GM19035 (cell line): ENCODE results near the gene ZMYND11.
"Not testable (repeated sequence)": the region's sequence is repeated elsewhere in the genome, so short reads cannot be mapped to it uniquely, and the experiment has no call there.

Experiments
- ATAC-seq: cut with Tn5 transposase; IDR thresholded peaks from one replicate; pipeline ENCODE4 v1.9.1; 2021; ENCODE audit not compliant: unreplicated experiment

Gene ZMYND11

GRCh38 chr10:241966-242643, 106.8 kb downstream of the ZMYND11 start:
- no peak for ATAC-seq

- no peak for ATAC-seq
These were observed 109.0 kb downstream of the ZMYND11 start for GRCh38 chr10:244227-244626.

- no peak for ATAC-seq
These were observed 111.2 kb downstream of the ZMYND11 start for GRCh38 chr10:246431-246830.

- no peak for ATAC-seq
These were observed 112.2 kb downstream of the ZMYND11 start for GRCh38 chr10:247480-247879.

GRCh38 chr10:248307-248706, 113.1 kb downstream of the ZMYND11 start:
- ATAC-seq: no peak

- no peak for ATAC-seq
These were observed 116.8 kb downstream of the ZMYND11 start for GRCh38 chr10:251982-252582.

GRCh38 chr10:260819-261429, 125.7 kb downstream of the ZMYND11 start:
- ATAC-seq: no peak

- not testable (repeated sequence) for ATAC-seq
These were observed 129.2 kb downstream of the ZMYND11 start for GRCh38 chr10:264160-265073.

GRCh38 chr10:265074-265440, 129.8 kb downstream of the ZMYND11 start:
- ATAC-seq: not testable (repeated sequence)

GRCh38 chr10:265816-266588, 130.7 kb downstream of the ZMYND11 start:
- ATAC-seq: not testable (repeated sequence)

- ATAC-seq: no peak
These were observed 131.7 kb downstream of the ZMYND11 start for GRCh38 chr10:266974-267425.

- ATAC-seq: no peak
These were observed 132.4 kb downstream of the ZMYND11 start for GRCh38 chr10:267705-268104.

- no peak for ATAC-seq
These were observed 134.3 kb downstream of the ZMYND11 start for GRCh38 chr10:269440-270074.

- no peak for ATAC-seq
These were observed 135.9 kb downstream of the ZMYND11 start for GRCh38 chr10:271201-271600.

GRCh38 chr10:271722-272121, 136.5 kb downstream of the ZMYND11 start:
- no peak for ATAC-seq

GRCh38 chr10:273088-273487, 137.8 kb downstream of the ZMYND11 start:
- no peak for ATAC-seq

GRCh38 chr10:274866-275265, 139.6 kb downstream of the ZMYND11 start:
- no peak for ATAC-seq

GRCh38 chr10:275680-276079, 140.4 kb downstream of the ZMYND11 start:
- no peak for ATAC-seq

GRCh38 chr10:277963-278362, 142.7 kb downstream of the ZMYND11 start:
- ATAC-seq: no peak

GRCh38 chr10:278707-279106, 143.5 kb downstream of the ZMYND11 start:
- ATAC-seq: no peak
